IPS DF 4.7 (cell line): ENCODE measurements around the gene CHST9.
"Not testable (repeated sequence)": the region's sequence is repeated elsewhere in the genome, so short reads cannot be mapped to it uniquely, and the experiment has no call there.

Source experiments
- DNase-seq: peaks from one replicate; pipeline ENCODE4 v3.0.0-alpha.2; 2013; ENCODE audit warnings: low spot score; ENCODE audit errors: extremely low read depth

The CHST9 gene

DNA sequence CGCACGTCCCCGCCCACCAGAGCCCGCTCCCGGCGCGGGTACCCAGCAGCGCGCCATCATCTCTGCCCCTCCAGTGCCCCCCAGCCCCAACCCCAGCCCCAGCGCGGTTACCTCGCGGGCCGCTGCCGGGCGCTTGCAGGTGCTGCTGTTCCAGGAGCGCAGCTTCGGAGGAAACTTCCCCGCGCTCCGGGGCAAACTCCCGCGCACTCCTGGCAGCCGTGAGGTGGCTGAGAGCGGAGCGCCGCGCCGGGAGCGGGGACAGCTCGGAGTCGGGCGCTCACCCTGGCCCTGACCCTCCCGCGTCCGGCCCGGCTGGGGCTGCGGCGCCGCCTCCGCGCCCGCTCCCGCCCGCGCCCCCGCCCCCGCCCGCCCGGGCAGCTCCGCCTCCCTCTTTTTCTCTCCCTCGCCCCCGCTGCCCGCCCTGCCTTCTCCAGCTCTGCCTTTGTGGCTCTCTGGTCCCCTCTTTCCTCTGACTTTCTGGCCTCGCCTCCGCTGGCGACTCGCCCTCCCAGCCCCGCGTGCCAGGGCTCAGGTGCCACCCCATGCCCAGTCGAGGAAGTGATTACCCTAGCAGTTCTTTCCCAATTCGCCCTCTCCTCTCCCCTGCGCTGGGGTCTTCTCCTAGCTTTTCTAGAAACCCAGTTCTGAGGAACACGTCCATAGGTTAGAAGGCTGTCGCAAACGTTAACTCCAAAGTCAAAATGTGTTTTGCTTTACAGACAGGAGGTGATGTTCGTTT is at the start of gene CHST9:
Gene CHST9, minus strand, starts transcription at position 284 of the 739 bp plus-strand sequence. CDS start 42,499 bp downstream, outside the sequence.
- no peak for DNase-seq

- not testable (repeated sequence) for DNase-seq
These were observed 47.2 kb upstream of the CHST9 start for GRCh38 chr18:27232355-27232754.

DNA sequence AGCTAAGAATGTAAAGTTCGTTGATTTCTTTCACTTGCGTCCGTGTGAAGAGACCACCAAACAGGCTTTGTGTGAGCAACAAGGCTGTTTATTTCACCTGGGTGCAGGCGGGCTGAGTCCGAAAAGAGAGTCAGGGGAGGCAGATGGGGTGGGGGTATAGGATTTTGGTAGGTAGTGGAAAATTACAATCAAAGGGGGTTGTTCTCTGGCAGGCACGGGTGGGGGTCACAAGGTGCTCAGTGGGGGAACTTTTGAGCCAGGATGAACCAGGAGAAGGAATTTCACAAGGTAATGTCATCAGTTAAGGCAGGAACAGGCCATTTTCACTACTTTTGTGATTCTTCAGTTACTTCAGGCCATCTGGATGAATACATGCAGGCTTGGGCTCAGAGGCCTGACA is 46.6 kb upstream of the CHST9 start:
- DNase-seq: not testable (repeated sequence)

GRCh38 chr18:27231221-27231620 is 46.1 kb upstream of the CHST9 start:
- not testable (repeated sequence) for DNase-seq

DNA sequence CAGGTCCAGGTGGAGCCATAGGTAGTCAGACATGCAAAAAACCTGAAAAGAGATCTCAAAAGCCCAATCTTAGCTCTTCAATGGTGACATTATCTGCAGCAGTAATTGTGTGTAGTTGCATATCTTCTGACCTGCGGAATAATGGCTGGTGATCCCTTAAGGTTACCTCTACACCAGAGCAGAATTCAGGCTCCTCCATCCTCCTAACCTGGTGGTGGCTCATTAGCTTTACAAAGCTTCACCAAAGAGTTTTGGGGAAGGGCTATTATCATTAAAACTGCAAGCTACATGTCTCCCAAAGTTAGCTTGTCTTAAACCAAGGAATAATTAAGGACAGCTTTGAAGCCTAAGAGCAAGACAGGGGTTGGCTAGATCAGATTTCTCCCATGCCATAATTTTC is 42.6 kb upstream of the CHST9 start:
- DNase-seq: no peak

DNA sequence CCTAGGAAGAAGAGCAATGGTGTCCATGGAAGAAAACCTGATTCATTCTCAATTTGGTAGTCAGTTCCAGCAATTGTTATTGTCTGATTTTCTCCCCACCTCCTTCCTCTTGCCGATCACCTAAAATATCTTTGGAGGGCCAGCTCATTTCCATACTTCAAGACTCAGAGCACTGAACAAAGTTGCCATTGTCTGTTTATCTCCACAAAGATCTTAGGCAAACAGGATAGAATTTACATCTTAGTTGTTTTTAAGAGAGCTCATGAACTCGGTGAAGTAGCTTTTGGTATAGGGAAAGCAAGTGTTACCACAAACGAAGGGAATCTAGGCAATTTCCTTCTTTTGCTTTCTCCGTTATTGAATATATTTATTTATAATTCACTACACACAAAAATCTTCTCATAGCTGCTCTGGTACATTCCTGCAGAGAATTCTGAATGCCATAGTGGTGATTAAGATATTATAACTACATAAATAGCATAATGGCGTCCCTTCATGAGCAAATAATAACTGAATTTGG is 41.5 kb upstream of the CHST9 start:
- DNase-seq: no peak

DNA sequence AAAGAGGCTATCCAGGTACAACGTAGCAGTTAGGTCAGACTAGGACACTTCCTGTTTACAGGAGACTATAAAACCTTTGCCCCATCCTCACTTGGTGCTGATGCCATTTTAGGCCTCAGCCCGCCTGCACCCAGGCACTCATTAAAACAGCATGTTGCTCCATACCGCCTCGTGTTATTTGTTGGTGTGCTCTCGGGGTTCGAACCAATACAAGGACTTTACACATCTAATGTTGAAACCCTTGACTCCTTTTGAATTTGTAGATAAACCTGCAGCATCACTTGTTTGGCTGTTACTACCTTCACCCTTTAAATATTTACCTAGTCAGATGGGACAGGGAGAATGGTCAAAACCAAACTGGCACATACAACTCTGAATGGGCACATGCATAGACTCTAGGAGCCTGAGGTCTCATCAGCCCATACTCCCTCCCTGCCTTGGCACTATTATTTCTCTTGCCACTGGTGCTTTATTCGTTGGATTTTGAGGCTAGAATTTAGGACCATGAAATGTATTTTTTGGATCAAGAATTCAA is 40.9 kb upstream of the CHST9 start:
- DNase-seq: no peak

- DNase-seq: no peak
These were observed 38.6 kb upstream of the CHST9 start for GRCh38 chr18:27223526-27224291.

DNA sequence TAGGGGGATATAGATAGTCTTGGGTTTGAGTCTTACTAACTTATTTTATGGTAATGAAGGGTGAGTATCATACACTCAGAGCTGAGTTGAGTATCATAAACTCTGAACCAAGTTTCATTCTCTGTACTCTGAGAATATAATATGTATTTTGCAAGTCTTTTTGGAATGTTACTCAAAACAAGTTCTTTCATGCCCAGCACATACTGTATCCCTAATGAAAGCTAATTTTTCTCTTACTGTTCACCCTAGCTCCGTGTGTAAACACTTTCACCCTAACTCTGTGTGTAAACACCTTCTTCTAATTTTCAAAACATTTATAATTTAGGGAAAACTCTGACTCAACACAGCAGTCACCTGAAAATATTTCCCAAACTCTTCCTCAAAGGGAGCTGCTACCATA is 29.7 kb upstream of the CHST9 start:
- no peak for DNase-seq

- DNase-seq: no peak
These were observed 28.1 kb upstream of the CHST9 start for GRCh38 chr18:27213123-27213717.

DNA sequence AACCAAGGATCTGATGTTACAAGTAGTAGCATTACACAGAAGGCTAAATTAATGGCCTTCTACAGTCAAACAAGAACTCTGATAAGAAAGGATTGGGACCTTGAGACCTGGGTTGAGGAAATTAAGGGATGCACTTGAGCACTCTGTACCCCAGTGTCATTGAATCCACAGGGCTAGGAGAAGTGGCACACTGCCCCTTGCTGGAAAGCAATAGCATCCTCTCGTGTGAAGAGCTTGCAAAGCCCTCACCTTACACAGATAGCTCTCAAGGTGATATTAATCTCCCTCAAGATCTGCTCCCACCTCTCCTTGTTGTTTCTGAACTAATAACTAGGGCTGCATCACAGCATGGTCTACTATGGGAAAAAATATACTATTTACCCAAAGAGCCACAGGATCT is 26.5 kb upstream of the CHST9 start:
- no peak for DNase-seq

DNA sequence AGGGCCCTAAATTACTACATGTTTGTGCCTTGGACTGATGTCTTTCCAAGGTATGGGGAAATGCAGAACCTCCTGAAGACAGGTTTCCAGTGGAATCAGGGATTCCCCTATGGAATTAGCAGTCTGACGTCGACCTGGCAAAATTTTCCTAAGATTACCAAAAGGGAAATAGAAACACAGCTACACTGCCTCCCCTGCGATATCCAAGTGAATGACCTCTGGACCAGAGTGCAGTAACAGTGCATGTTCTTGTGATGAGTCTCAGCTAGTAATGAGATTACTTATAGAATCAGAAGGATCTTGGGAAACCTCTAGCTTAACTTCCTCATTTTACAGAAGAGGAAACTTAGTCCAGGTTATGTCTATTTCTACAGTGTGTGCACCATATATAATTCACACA is 21.3 kb upstream of the CHST9 start:
- no peak for DNase-seq

GRCh38 chr18:27202741-27203140 is 17.6 kb upstream of the CHST9 start:
- no peak for DNase-seq

DNA sequence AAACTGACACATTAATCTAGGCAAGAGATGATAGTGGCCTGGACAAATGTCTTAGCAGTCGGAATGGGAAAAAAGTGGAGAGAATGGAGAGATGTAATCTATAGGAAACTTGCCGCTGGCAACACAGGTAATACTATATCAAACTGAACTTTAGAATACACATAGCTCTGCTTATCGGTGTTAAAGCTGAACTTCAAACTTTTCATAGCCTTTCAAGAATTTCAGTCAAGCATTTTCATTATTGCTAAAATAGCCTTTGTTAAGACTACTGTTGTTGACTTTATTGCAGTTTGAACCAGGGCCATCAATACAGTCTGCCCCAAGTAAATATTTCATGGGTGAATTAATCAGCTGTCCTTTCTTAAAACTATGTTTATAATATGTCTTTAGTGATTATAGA is 12.9 kb upstream of the CHST9 start:
- no peak for DNase-seq

GRCh38 chr18:27188309-27188708 is 3.2 kb upstream of the CHST9 start:
- no peak for DNase-seq

- DNase-seq: no peak
These were observed 789 bp upstream of the CHST9 start for GRCh38 chr18:27185897-27186296.

DNA sequence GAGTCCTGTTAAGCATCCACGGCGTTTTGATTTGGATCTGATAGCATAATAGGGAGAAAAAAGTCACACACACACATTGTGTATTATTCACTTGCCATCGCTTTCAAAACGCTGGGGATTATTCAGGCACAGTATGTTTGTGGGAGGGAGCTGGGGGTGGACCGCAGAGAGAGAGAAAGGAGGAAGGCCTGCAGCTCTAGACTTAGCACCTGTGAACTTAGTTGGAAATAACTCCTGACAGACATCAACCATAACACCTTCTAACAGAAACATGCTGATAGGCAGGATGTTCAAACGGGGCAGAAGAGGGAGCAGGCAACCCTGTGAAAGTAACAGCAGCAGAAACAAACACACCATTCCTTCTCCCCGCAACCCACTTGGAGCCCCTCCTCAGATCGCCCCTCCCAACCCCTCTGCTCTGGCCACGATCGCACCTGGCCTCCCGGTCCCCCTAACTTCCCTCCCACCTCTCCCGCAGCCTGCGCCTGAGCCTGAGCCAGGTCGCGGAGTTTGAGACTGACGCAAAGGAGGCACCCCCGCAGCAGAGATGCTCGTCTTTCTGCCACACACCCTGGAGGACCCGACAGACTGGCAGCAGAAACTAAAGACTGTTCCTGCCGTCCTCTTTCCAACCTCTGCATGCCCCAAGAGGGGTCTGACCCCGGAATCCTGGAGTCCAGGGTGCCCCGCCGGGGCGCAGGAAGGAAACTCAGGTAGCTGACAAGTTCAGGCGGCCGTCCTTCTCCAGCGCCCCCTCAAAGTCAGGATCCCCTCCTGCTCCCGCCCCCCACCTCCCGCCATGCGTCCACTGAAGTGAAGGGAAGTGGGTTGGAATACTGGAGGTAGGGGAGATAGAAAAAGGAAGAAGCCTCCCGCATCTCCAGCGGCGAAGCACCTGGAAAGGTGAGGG is 738 bp downstream of the CHST9 start:
- no peak for DNase-seq

DNA sequence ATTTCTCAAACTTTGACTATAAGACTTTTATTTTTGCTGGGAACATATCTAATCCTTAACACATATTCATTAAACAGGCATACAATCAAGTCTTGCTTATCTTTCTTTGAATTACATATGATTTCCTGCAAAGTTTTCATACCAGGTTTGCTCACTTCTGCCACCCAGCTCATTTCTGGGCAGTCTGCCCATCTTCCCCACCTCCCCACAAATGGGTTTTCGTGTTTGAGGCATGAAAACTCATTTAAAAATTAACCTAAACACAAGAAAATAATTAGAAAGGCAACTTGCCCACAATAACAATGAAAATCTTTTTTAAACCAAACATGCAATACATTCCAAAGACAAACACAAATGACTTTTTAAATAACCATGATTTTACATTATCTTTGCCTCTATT is 3.4 kb downstream of the CHST9 start:
- DNase-seq: no peak

- no peak for DNase-seq
These were observed 6.7 kb downstream of the CHST9 start for GRCh38 chr18:27178424-27178823.

DNA sequence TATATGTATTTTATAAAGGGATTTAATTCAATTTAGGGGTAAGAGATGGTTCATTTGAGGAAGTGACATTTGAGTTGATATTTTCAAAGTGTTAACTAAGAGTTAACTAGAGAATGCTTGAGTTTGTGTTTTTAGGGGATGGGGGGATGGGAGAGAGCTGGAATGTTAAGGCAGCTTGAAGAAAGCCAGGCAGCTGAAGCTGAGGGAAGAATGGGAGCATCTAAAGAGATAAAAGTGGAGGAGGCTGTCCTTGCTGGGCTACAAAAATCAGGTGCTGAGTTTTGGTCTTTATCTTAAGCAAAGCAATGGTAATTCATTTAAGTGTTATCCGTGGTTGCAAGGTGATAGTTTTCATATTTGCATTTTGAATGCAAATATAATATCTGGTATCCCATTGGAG is 9.2 kb downstream of the CHST9 start:
- no peak for DNase-seq

- no peak for DNase-seq
These were observed 9.9 kb downstream of the CHST9 start for GRCh38 chr18:27175245-27175644.
